Measurements from ENCODE around the gene JOSD1. TPM values are rescaled to one million over a fixed set of nuclear protein-coding genes. Genes with fewer than 3 reads are reported as not detected.

JOSD1 gene
- total RNA-seq, 1 donor from 2014 or later = 54.6 TPM

DNA sequence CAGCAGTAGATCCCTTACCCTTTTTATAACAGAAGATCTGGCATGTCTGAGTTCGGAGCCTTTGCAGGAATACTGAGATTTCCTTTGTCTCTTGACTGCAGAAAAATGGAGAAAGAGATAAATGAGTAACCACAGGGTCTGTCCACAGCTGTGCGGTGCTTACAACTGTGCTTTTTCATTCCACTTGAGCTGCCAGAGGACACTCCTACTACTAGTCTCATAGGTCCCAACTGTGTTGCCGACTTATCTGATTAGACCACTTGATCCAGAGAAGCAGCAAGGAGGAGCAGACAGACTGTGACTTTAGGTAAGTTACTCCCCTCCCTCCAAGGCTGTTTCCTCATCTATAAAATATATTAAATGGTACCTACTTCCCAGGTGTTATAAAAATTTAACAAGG lies 62.0 kb downstream of the JOSD1 start:
- no peak for DNase-seq (ENCODE audit: low spot score in 2 of 2)

GRCh38 chr22:38638216-38638615 lies 62.5 kb downstream of the JOSD1 start:
- no peak for FAIRE-seq
- no peak for DNase-seq (ENCODE audit: low spot score in 2 of 2)

More for the DNA sequence above, 62.0 kb downstream of the JOSD1 start:
- no peak for FAIRE-seq

Small RNA genes lying within 50 kb of the gene (small RNA-seq; reads per million reads assigned to genes)
- not detected for gene AL021707.8

Other genes with a start within 250 kb of the JOSD1 start
- gene KCNJ4, start 245.7 kb downstream of the JOSD1 start, total RNA-seq = 12.2 TPM
- 1.2 TPM for gene KDELR3, start 232.8 kb downstream of the JOSD1 start, total RNA-seq
- gene DDX17, start 194.6 kb downstream of the JOSD1 start, total RNA-seq = 662 TPM
- 4.5 TPM for gene DMC1, start 130.8 kb downstream of the JOSD1 start, total RNA-seq
- gene FAM227A, start 44.6 kb downstream of the JOSD1 start, total RNA-seq = 4.9 TPM
- gene CBY1, start 44.3 kb downstream of the JOSD1 start, total RNA-seq = 18.3 TPM
- gene TOMM22, start 19.0 kb downstream of the JOSD1 start, total RNA-seq = 66.4 TPM
- 34.6 TPM for gene GTPBP1, start 5.0 kb upstream of the JOSD1 start, total RNA-seq
- 78.7 TPM for gene SUN2, start 55.1 kb upstream of the JOSD1 start, total RNA-seq
- gene DNAL4, start 93.2 kb upstream of the JOSD1 start, total RNA-seq = 16.7 TPM
- gene NPTXR, start 143.1 kb upstream of the JOSD1 start, total RNA-seq = 10.6 TPM
- 30.2 TPM for gene CBX6, start 171.3 kb upstream of the JOSD1 start, total RNA-seq